Measurements from ENCODE around the gene KLF15. TPM values are rescaled to one million over a fixed set of nuclear protein-coding genes. Genes with fewer than 3 reads are reported as not detected.

KLF15 gene
- total and polyA plus RNA-seq, 2 donors from 2014 or later: 22.9 to 30.0 TPM

- FAIRE-seq: no peak
- no peak overlapping the region for H3K9ac ChIP-seq (ENCODE audit: low read length in 3 of 3)
These were observed 8.8 kb downstream of the KLF15 start for GRCh38 chr3:126348308-126348920.

GRCh38 chr3:126347543-126348161 is 9.6 kb downstream of the KLF15 start:
- no peak for TF ChIP-seq CTCF (IDR thresholded peaks at IDR 0.05; ENCODE audit: borderline replicate concordance, extremely low read depth, insufficient read depth)
- DNase-seq: peak in 1 of 5 donors; percentile 57

More at GRCh38 chr3:126348308-126348920, 8.8 kb downstream of the KLF15 start:
- Histone ChIP-seq H3K9me3 (ENCODE audit: control insufficient read depth in 2 of 3, insufficient read depth in 1 of 3, low read length in 3 of 3) (no peaks in the 10 kb centered on the region), H3K27ac (ENCODE audit: low read depth in 2 of 2, low read length in 2 of 2) (no peak overlapping the region), H3K4me3 (ENCODE audit: low read length in 3 of 3) (no peak overlapping the region), H3K36me3 (ENCODE audit: control insufficient read depth in 2 of 3, insufficient read depth in 3 of 3, low read length in 3 of 3) (peaks cover 0 to 57% (median 11%) of the 10 kb centered on the region in 3 donors), H3K27me3 (ENCODE audit: control insufficient read depth, insufficient read depth, low read length) (no peaks in the 10 kb centered on the region), H3K4me1 (ENCODE audit: control insufficient read depth in 2 of 3, insufficient read depth in 2 of 3, low read depth in 1 of 3, low read length in 3 of 3) (peaks cover 0 to 9% (median 7%) of the 10 kb centered on the region in 3 donors)
- DNase-seq: peak in 2 of 5 donors; percentile 18 to 19
- no peak for TF ChIP-seq CTCF (IDR thresholded peaks at IDR 0.05; ENCODE audit: borderline replicate concordance, extremely low read depth, insufficient read depth)
- intact Hi-C loops (cut with DNase I): no loop called here

GRCh38 chr3:126346466-126346865 is 10.7 kb downstream of the KLF15 start:
- FAIRE-seq: no peak
- H3K36me3 ChIP-seq (ENCODE audit: control insufficient read depth in 2 of 3, insufficient read depth in 3 of 3, low read length in 3 of 3): peaks cover 0 to 50% (median 11%) of the 10 kb centered on the region in 3 donors
- TF ChIP-seq CTCF (IDR thresholded peaks at IDR 0.05; ENCODE audit: borderline replicate concordance, extremely low read depth, insufficient read depth): no peak
- H3K27me3 ChIP-seq (ENCODE audit: control insufficient read depth, insufficient read depth, low read length): no peaks in the 10 kb centered on the region
- H3K4me3 ChIP-seq (ENCODE audit: low read length in 3 of 3): no peak overlapping the region
- intact Hi-C loops (cut with DNase I): no loop called here
- peaks cover 0 to 10% (median 5%) of the 10 kb centered on the region in 3 donors for H3K4me1 ChIP-seq (ENCODE audit: control insufficient read depth in 2 of 3, insufficient read depth in 2 of 3, low read depth in 1 of 3, low read length in 3 of 3)
- H3K27ac ChIP-seq (ENCODE audit: low read depth in 2 of 2, low read length in 2 of 2): no peak overlapping the region
- no peak overlapping the region for H3K9ac ChIP-seq (ENCODE audit: low read length in 3 of 3)
- no peaks in the 10 kb centered on the region for H3K9me3 ChIP-seq (ENCODE audit: control insufficient read depth in 2 of 3, insufficient read depth in 1 of 3, low read length in 3 of 3)
- DNase-seq: no peak

More at GRCh38 chr3:126347543-126348161, 9.6 kb downstream of the KLF15 start:
- H3K9ac ChIP-seq (ENCODE audit: low read length in 3 of 3): no peak overlapping the region
- peaks cover 0 to 10% (median 6%) of the 10 kb centered on the region in 3 donors for H3K4me1 ChIP-seq (ENCODE audit: control insufficient read depth in 2 of 3, insufficient read depth in 2 of 3, low read depth in 1 of 3, low read length in 3 of 3)
- H3K27me3 ChIP-seq (ENCODE audit: control insufficient read depth, insufficient read depth, low read length): no peaks in the 10 kb centered on the region
- H3K4me3 ChIP-seq (ENCODE audit: low read length in 3 of 3): no peak overlapping the region
- intact Hi-C loops (cut with DNase I): no loop called here
- peaks cover 0 to 57% (median 11%) of the 10 kb centered on the region in 3 donors for H3K36me3 ChIP-seq (ENCODE audit: control insufficient read depth in 2 of 3, insufficient read depth in 3 of 3, low read length in 3 of 3)
- no peak overlapping the region for H3K27ac ChIP-seq (ENCODE audit: low read depth in 2 of 2, low read length in 2 of 2)
- no peak for FAIRE-seq
- H3K9me3 ChIP-seq (ENCODE audit: control insufficient read depth in 2 of 3, insufficient read depth in 1 of 3, low read length in 3 of 3): no peaks in the 10 kb centered on the region

Measured in kidney (tissue), 14 donors.